Measurements from ENCODE around the gene KCNJ9.

The KCNJ9 gene

DNA sequence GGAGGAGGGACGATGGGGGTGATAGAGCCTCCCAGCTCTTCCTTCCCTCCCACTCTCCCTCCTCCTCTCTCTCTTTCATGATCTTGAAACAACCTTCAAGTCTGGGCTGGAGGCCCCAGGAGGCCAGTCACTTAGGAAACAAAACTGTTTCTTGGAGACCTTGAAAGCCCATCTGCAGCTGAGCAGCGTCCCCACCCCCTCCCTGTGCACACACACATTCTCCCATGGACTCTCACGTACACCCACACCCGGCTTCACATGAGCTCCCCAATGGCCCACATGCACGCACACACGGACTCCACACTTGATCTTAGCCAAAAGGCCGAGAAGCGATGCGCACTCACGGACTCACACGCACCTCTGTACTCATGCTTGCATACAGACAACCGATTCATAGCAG is 31.0 kb downstream of the KCNJ9 start:
- H3K4me3 ChIP-seq (ENCODE audit: low read depth, low read length): no peak overlapping the region
- no peaks in the 10 kb centered on the region for H3K36me3 ChIP-seq
- DNase-seq: no peak
- no peaks in the 10 kb centered on the region for H3K9me3 ChIP-seq (ENCODE audit: severe bottlenecking)
- TF ChIP-seq, protein P1, sequence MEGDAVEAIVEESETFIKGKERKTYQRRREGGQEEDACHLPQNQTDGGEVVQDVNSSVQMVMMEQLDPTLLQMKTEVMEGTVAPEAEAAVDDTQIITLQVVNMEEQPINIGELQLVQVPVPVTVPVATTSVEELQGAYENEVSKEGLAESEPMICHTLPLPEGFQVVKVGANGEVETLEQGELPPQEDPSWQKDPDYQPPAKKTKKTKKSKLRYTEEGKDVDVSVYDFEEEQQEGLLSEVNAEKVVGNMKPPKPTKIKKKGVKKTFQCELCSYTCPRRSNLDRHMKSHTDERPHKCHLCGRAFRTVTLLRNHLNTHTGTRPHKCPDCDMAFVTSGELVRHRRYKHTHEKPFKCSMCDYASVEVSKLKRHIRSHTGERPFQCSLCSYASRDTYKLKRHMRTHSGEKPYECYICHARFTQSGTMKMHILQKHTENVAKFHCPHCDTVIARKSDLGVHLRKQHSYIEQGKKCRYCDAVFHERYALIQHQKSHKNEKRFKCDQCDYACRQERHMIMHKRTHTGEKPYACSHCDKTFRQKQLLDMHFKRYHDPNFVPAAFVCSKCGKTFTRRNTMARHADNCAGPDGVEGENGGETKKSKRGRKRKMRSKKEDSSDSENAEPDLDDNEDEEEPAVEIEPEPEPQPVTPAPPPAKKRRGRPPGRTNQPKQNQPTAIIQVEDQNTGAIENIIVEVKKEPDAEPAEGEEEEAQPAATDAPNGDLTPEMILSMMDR (IDR thresholded peaks at IDR 0.05; ENCODE audit: low read depth, low read length): no peak
- no peaks in the 10 kb centered on the region for H3K27me3 ChIP-seq (ENCODE audit: insufficient read depth, low read depth, severe bottlenecking)
- no peak overlapping the region for H3K27ac ChIP-seq

- Histone ChIP-seq H3K27ac (no peak overlapping the region), H3K4me3 (ENCODE audit: low read depth, low read length) (no peak overlapping the region), H3K27me3 (ENCODE audit: insufficient read depth, low read depth, severe bottlenecking) (no peaks in the 10 kb centered on the region), H3K9me3 (ENCODE audit: severe bottlenecking) (no peaks in the 10 kb centered on the region), H3K36me3 (no peaks in the 10 kb centered on the region)
- TF ChIP-seq, protein P1 (IDR thresholded peaks at IDR 0.05; ENCODE audit: low read depth, low read length): 0 out of 2 replicates have a peak, but pooled peaks have one; percentile 7
- DNase-seq: no peak
These were observed 32.1 kb downstream of the KCNJ9 start for GRCh38 chr1:160113407-160113806.

DNA sequence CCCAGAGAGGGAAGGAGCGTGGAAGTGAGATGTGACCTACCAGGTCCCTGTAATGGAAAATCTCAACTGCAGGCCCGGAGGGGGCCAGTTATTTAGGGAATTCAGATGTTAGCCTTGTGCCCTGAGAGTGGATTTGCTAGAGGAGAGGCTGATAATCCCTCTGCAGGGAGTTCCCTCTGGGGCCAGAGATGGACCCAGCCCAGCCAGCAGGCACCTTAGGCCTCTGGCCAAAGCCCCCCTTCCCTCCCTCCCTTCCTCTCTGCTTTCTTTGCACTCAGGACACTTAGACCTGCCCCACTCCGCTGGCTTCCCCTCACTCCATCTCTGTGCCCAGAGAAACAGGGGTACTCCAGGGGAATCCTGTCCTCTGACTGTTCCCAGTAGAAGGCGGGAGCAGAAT is 32.7 kb downstream of the KCNJ9 start:
- peak; percentile 59 for DNase-seq
- H3K4me3 ChIP-seq (ENCODE audit: low read depth, low read length): no peak overlapping the region
- no peaks in the 10 kb centered on the region for H3K27me3 ChIP-seq (ENCODE audit: insufficient read depth, low read depth, severe bottlenecking)
- H3K27ac ChIP-seq: no peak overlapping the region
- no peaks in the 10 kb centered on the region for H3K9me3 ChIP-seq (ENCODE audit: severe bottlenecking)
- TF ChIP-seq, protein P1 (IDR thresholded peaks at IDR 0.05; ENCODE audit: low read depth, low read length): no peak
- no peaks in the 10 kb centered on the region for H3K36me3 ChIP-seq

- no peak within 1 kb of the TSS for H3K27ac ChIP-seq
These were observed 34.4 kb downstream of the KCNJ9 start, which contains the start of gene ATP1A2 for GRCh38 chr1:160115545-160116282. TSS of gene ATP1A2 (plus strand) at chr1:160115759. CDS start at chr1:160115862, 103 bp downstream.

DNA sequence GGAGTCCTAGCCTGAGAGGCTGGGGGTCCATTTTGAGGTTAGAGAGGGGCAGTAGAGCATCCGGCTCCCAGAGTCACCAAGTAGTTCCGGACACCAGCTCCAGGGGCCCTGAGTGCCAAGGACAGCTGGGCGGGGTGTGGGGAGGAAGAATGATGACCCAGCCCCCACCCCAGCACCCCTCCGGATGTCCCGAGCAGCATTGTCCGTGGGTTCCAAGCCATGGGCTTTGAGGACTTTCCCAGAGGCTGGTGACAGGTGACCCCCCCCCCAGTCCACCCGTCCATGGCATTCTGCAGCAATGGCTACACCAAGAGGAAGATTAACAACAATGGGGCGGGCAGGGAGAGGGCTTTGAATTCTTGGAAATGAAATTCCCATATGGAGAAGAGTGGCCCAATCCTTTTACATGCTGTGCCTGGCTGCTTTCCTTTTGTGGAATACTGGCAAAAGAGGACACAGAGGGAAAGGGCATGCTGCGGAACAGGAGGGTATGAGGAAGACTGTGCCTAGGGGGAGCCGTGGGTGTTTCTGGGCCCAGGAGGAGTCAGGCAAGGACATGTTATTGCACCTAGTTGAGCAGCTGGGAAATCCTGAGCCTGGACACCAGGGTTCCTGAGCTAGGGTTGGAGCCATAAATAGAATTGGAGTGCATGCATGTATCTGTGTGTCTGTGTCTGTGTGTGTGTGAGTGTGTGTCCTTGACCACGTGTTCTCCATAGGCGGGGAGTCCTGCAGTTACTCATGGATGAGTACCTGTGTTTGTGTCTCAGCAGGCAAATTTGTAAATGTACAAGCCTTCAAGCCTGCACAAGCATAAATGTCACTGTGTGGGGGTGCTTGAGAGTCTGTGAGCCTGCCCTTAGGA is 35.2 kb downstream of the KCNJ9 start:
- Histone ChIP-seq H3K27ac (no peak overlapping the region), H3K27me3 (ENCODE audit: insufficient read depth, low read depth, severe bottlenecking) (no peaks in the 10 kb centered on the region), H3K9me3 (ENCODE audit: severe bottlenecking) (no peaks in the 10 kb centered on the region), H3K4me3 (ENCODE audit: low read depth, low read length) (no peak overlapping the region), H3K36me3 (no peaks in the 10 kb centered on the region)
- DNase-seq: no peak
- TF ChIP-seq, protein P1 (IDR thresholded peaks at IDR 0.05; ENCODE audit: low read depth, low read length): peak; percentile 17; the same call in 1 of the 2 replicates

More at GRCh38 chr1:160115545-160116282, 34.4 kb downstream of the KCNJ9 start, which contains the start of gene ATP1A2:
- no peaks in the 10 kb centered on the region for H3K36me3 ChIP-seq
- H3K27me3 ChIP-seq (ENCODE audit: insufficient read depth, low read depth, severe bottlenecking): no peaks in the 10 kb centered on the region
- TF ChIP-seq, protein P1 (IDR thresholded peaks at IDR 0.05; ENCODE audit: low read depth, low read length): no peak
- no peak within 1 kb of the TSS for H3K4me3 ChIP-seq (ENCODE audit: low read depth, low read length)
- H3K9me3 ChIP-seq (ENCODE audit: severe bottlenecking): no peaks in the 10 kb centered on the region
- no peak for DNase-seq

Measured in WERI-Rb-1 (cell line).